ENCODE results near the gene IFNA21. TPM values are rescaled to one million over a fixed set of nuclear protein-coding genes. Genes with fewer than 3 reads are reported as not detected.
"Not testable (repeated sequence)": the region's sequence is repeated elsewhere in the genome, so short reads cannot be mapped to it uniquely, and the experiment has no call there.

Gene IFNA21
- total and polyA plus RNA-seq, 4 donors: not detected

- no peak overlapping the region for H3K4me3 ChIP-seq (ENCODE audit: low read depth in 1 of 3, low read length in 3 of 3)
- no peaks in the 10 kb centered on the region for H3K4me1 ChIP-seq (ENCODE audit: control insufficient read depth in 4 of 4, insufficient read depth in 4 of 4, low read length in 3 of 4)
- no peak for DNase-seq (ENCODE audit: low spot score)
- no peaks in the 10 kb centered on the region for H3K9me3 ChIP-seq (ENCODE audit: control insufficient read depth in 4 of 4, low read length in 3 of 4)
- no peaks in the 10 kb centered on the region for H3K36me3 ChIP-seq (ENCODE audit: control insufficient read depth in 4 of 4, insufficient read depth in 3 of 4, low read depth in 1 of 4, low read length in 3 of 4)
- no peak overlapping the region for H3K27ac ChIP-seq (ENCODE audit: low read depth in 1 of 2, low read length in 2 of 2)
- no peaks in the 10 kb centered on the region for H3K27me3 ChIP-seq (ENCODE audit: control insufficient read depth in 4 of 4, insufficient read depth in 4 of 4, low read length in 3 of 4)
- no peak overlapping the region for H3K9ac ChIP-seq (ENCODE audit: low read depth in 1 of 2, low read length in 2 of 2)
- TF ChIP-seq REST (IDR thresholded peaks at IDR 0.05): no peak
- TF ChIP-seq FOXA1 (IDR thresholded peaks at IDR 0.05): no peak
- no peak for TF ChIP-seq GABPA (IDR thresholded peaks at IDR 0.05 in 1 of 2, conservative IDR thresholded peaks at IDR 0.05 in 1 of 2)
- no peak for TF ChIP-seq CTCF (IDR thresholded peaks at IDR 0.05; ENCODE audit: low read depth, low read length, missing input control)
- TF ChIP-seq NR2F2 (IDR thresholded peaks at IDR 0.05): no peak
- TF ChIP-seq HNF4G (IDR thresholded peaks at IDR 0.05): no peak
- TF ChIP-seq TAF1 (conservative IDR thresholded peaks at IDR 0.05): no peak
- TF ChIP-seq FOXA2 (IDR thresholded peaks at IDR 0.05): no peak
- no peak for TF ChIP-seq EGR1 (IDR thresholded peaks at IDR 0.05; ENCODE audit: low read depth in 2 of 2)
- TF ChIP-seq RXRA (IDR thresholded peaks at IDR 0.05): no peak
- no peak for TF ChIP-seq YY1 (IDR thresholded peaks at IDR 0.05)
- TF ChIP-seq JUND (IDR thresholded peaks at IDR 0.05): no peak
- TF ChIP-seq RAD21 (IDR thresholded peaks at IDR 0.05): no peak
- TF ChIP-seq MAX (IDR thresholded peaks at IDR 0.05): no peak
- TF ChIP-seq HNF4A (conservative IDR thresholded peaks at IDR 0.05): no peak
- no peak for TF ChIP-seq ATF3 (IDR thresholded peaks at IDR 0.05)
- TF ChIP-seq SP1 (IDR thresholded peaks at IDR 0.05): no peak
- TF ChIP-seq ZBTB33 (IDR thresholded peaks at IDR 0.05): no peak
These were observed 38.7 kb upstream of the IFNA21 start for GRCh38 chr9:21205204-21205603.

- not testable (repeated sequence) for H3K4me1 ChIP-seq (ENCODE audit: control insufficient read depth in 4 of 4, insufficient read depth in 4 of 4, low read length in 3 of 4); H3K4me3 ChIP-seq (ENCODE audit: low read depth in 1 of 3, low read length in 3 of 3); H3K9ac ChIP-seq (ENCODE audit: low read depth in 1 of 2, low read length in 2 of 2); H3K27me3 ChIP-seq (ENCODE audit: control insufficient read depth in 4 of 4, insufficient read depth in 4 of 4, low read length in 3 of 4); H3K36me3 ChIP-seq (ENCODE audit: control insufficient read depth in 4 of 4, insufficient read depth in 3 of 4, low read depth in 1 of 4, low read length in 3 of 4); H3K9me3 ChIP-seq (ENCODE audit: control insufficient read depth in 4 of 4, low read length in 3 of 4); H3K27ac ChIP-seq (ENCODE audit: low read depth in 1 of 2, low read length in 2 of 2); DNase-seq (ENCODE audit: low spot score)
- 56% methylated on average over 4 of the region's 4 CpGs for WGBS
These were observed 35.6 kb upstream of the IFNA21 start, which contains the start of gene IFNA7 for GRCh38 chr9:21202105-21202504. TSS of gene IFNA7 (minus strand) at chr9:21202205. CDS start at chr9:21202165, 40 bp downstream.
